A549 (cell line): Measurements from ENCODE around the gene CAPN6.

ENCODE experiments used
- CEBPB ChIP-seq, 2 experiments: fragments of >200 bp in 1 of 2; sonication (Bioruptor Twin) in 1 of 2; formaldehyde crosslinking in 1 of 2; IDR thresholded peaks; 2 replicates each; pipeline ENCODE4 v1.6.1; 2012 to 2016
- CTCF ChIP-seq: fragments of >200 bp; sonication (Bioruptor Twin); formaldehyde crosslinking; IDR thresholded peaks from 3 replicates; pipeline ENCODE4 v1.5.1; 2016
- ELK1 ChIP-seq: fragments of 150-350 bp; IDR thresholded peaks from 2 replicates; pipeline ENCODE4 v1.6.1; 2014; ENCODE audit warnings: low read depth, mild to moderate bottlenecking, low read length
- FOXS1 ChIP-seq: fragments of 250-450 bp; sonication (Bioruptor Pico); IDR thresholded peaks from 2 replicates; pipeline ENCODE4 v1.5.0; 2020; ENCODE audit warnings: mild to moderate bottlenecking, moderate library complexity
- HOXB13 ChIP-seq: fragments of 250-450 bp; sonication (Bioruptor Pico); IDR thresholded peaks from 2 replicates; pipeline ENCODE4 v1.5.0; 2020; ENCODE audit warnings: low read depth, mild to moderate bottlenecking, moderate library complexity
- NPAS2 ChIP-seq: fragments of 250-450 bp; sonication (Bioruptor Pico); IDR thresholded peaks from 2 replicates; pipeline ENCODE4 v1.8.0; 2022; ENCODE audit warnings: mild to moderate bottlenecking, moderate library complexity, borderline replicate concordance
- POLR2A ChIP-seq: IDR thresholded peaks from 2 replicates; pipeline ENCODE4 v1.6.1; 2012; ENCODE audit warnings: mild to moderate bottlenecking, low read length
- POLR2AphosphoS2 ChIP-seq: conservative IDR thresholded peaks from 2 replicates; pipeline ENCODE4 v1.6.1; 2012; ENCODE audit warnings: low read length, improper control_type of control experiment, inconsistent platforms
- RFX5 ChIP-seq: fragments of 450-650 bp; IDR thresholded peaks from 2 replicates; pipeline ENCODE4 v1.7.1; 2014; ENCODE audit warnings: antibody characterized with exemption, mild to moderate bottlenecking, moderate library complexity
- SREBF2 ChIP-seq: fragments of 450-650 bp; IDR thresholded peaks from 2 replicates; pipeline ENCODE4 v1.6.1; 2014; ENCODE audit warnings: mild to moderate bottlenecking, moderate library complexity
- USF2 ChIP-seq: fragments of 450-650 bp; IDR thresholded peaks from 2 replicates; pipeline ENCODE4 v1.6.1; 2014; ENCODE audit warnings: antibody characterized with exemption

GRCh38 chrX:111283446-111283845 is 13.2 kb upstream of the CAPN6 start:
- no peak for TF ChIP-seq POLR2AphosphoS2
- TF ChIP-seq CTCF: no peak
- no peak for TF ChIP-seq USF2
- no peak for TF ChIP-seq RFX5
- TF ChIP-seq POLR2A: no peak
- no peak for TF ChIP-seq FOXS1 (CRISPR knock-in tag)
- no peak for TF ChIP-seq ELK1
- TF ChIP-seq HOXB13 (CRISPR knock-in tag): no peak
- TF ChIP-seq CEBPB (IDR thresholded peaks at IDR 0.05): no peak
- no peak for TF ChIP-seq SREBF2
- no peak for TF ChIP-seq NPAS2 (CRISPR knock-in tag)
